ENCODE results near the gene SDCCAG8.

The SDCCAG8 gene

DNA sequence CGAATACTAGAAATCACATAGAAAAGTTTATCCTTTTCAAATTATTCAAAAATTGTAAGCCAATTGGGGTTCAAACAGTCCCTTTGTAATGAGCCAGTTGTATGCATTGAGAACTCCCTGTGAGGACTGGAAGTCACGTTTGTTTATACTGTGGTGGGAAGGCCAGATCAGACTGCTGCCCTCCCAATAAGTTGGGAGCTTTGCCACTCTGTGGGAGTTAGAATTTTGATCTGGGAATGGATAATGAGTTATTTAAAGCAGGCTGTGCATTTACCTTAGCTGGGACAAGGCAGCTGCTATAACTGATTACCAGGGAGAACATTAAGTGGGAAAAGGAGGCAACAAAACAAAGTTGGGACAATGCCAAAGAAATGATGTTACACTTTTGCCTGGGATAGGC is 178.8 kb downstream of the SDCCAG8 start:
- Mint-ChIP-seq H3K27ac (peak overlapping the region; percentile 62), H3K4me1 (peaks cover 12% of the 10 kb centered on the region), H3K36me3 (ENCODE audit: low read depth) (peaks cover 20% of the 10 kb centered on the region), H3K27me3 (ENCODE audit: low read depth, poor library complexity) (peaks cover 5% of the 10 kb centered on the region), H3K9me3 (no peaks in the 10 kb centered on the region), H3K4me3 (no peak overlapping the region)
- DNase-seq: no peak
- TF ChIP-seq, protein P1, sequence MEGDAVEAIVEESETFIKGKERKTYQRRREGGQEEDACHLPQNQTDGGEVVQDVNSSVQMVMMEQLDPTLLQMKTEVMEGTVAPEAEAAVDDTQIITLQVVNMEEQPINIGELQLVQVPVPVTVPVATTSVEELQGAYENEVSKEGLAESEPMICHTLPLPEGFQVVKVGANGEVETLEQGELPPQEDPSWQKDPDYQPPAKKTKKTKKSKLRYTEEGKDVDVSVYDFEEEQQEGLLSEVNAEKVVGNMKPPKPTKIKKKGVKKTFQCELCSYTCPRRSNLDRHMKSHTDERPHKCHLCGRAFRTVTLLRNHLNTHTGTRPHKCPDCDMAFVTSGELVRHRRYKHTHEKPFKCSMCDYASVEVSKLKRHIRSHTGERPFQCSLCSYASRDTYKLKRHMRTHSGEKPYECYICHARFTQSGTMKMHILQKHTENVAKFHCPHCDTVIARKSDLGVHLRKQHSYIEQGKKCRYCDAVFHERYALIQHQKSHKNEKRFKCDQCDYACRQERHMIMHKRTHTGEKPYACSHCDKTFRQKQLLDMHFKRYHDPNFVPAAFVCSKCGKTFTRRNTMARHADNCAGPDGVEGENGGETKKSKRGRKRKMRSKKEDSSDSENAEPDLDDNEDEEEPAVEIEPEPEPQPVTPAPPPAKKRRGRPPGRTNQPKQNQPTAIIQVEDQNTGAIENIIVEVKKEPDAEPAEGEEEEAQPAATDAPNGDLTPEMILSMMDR (IDR thresholded peaks at IDR 0.05): no peak

DNA sequence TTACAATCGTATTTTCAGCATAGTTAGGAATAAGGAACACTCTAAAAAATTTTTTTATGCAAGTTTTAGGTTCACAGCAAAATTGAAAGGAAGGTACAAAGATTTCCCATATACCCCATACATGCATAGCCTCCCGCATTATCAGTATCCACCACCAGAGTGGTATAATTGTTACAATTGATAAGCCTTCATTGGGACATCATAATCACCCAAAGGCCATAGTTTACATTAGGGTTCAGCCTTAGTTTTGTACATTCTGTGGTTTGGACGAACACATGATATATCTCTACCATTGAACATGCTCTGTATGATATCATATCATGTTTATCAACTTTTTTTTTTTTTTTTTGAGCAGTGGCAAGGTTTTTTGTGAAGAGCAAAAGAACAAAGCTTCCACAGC is 180.0 kb downstream of the SDCCAG8 start:
- H3K4me3 Mint-ChIP-seq: no peak overlapping the region

DNA sequence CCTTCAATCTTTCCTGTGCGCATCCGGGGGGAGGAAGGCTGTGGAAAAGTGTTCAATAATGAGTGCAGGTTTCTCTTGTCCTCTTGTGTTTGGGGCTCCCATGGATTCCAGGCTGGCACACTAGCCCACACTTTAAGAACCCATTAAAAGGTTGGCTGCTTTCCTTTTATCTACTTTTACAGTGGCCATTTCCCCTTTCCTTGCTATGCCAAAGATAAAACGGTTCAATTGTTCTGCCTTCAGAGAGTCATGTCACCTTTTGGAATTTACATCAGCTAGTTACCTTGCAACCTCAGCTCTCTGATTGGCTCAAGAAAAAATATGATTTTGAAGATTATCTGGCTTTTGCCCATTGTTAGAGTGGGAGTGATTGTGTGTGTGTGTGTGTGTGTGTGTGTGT is 182.3 kb downstream of the SDCCAG8 start:
- TF ChIP-seq, protein P1 (IDR thresholded peaks at IDR 0.05): no peak
- Mint-ChIP-seq H3K4me3 (no peak overlapping the region), H3K36me3 (ENCODE audit: low read depth) (no peaks in the 10 kb centered on the region), H3K27ac (no peak overlapping the region), H3K27me3 (ENCODE audit: low read depth, poor library complexity) (peaks cover 5% of the 10 kb centered on the region), H3K4me1 (peaks cover 8% of the 10 kb centered on the region), H3K9me3 (no peaks in the 10 kb centered on the region)
- no peak for DNase-seq

More for the DNA sequence above, 180.0 kb downstream of the SDCCAG8 start:
- DNase-seq: no peak
- Mint-ChIP-seq H3K27ac (no peak overlapping the region), H3K9me3 (no peaks in the 10 kb centered on the region), H3K27me3 (ENCODE audit: low read depth, poor library complexity) (peaks cover 5% of the 10 kb centered on the region), H3K36me3 (ENCODE audit: low read depth) (peaks cover 10% of the 10 kb centered on the region), H3K4me1 (peaks cover 12% of the 10 kb centered on the region)
- TF ChIP-seq, protein P1 (IDR thresholded peaks at IDR 0.05): no peak

GRCh38 chr1:243438815-243439214 is 183.0 kb downstream of the SDCCAG8 start:
- Mint-ChIP-seq H3K4me1 (peaks cover 7% of the 10 kb centered on the region), H3K9me3 (no peaks in the 10 kb centered on the region), H3K36me3 (ENCODE audit: low read depth) (no peaks in the 10 kb centered on the region), H3K4me3 (no peak overlapping the region), H3K27me3 (ENCODE audit: low read depth, poor library complexity) (peaks cover 5% of the 10 kb centered on the region), H3K27ac (no peak overlapping the region)
- TF ChIP-seq, protein P1 (IDR thresholded peaks at IDR 0.05): no peak
- no peak for DNase-seq

DNA sequence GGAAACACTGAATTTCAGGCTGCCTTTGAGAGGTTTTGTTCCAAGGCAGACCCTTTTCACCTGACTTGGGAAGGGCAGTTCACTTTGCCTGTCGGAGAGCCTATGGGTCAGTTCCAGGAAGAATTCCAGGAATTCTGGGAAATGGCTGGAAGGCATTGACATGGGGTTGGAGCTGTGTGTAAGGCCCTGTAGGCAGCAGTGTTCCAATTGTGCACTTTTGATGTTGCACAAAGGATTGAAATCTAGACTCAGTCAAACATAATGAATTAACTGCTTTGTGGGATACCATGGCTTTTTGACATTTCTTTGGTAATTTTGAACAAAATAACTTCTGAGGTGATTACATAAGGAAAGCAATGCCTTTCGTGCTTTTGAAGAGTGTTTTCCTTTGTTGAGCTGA is 184.6 kb downstream of the SDCCAG8 start:
- Mint-ChIP-seq H3K9me3 (no peaks in the 10 kb centered on the region), H3K36me3 (ENCODE audit: low read depth) (no peaks in the 10 kb centered on the region), H3K4me3 (no peak overlapping the region), H3K27me3 (ENCODE audit: low read depth, poor library complexity) (peaks cover 5% of the 10 kb centered on the region), H3K27ac (no peak overlapping the region), H3K4me1 (peaks cover 4% of the 10 kb centered on the region)
- no peak for DNase-seq
- TF ChIP-seq, protein P1 (IDR thresholded peaks at IDR 0.05): no peak

GRCh38 chr1:243441601-243442000 is 185.8 kb downstream of the SDCCAG8 start:
- no peaks in the 10 kb centered on the region for H3K36me3 Mint-ChIP-seq (ENCODE audit: low read depth)
- TF ChIP-seq, protein P1 (IDR thresholded peaks at IDR 0.05): no peak
- H3K9me3 Mint-ChIP-seq: no peaks in the 10 kb centered on the region

More at GRCh38 chr1:243441601-243442000, 185.8 kb downstream of the SDCCAG8 start:
- Mint-ChIP-seq H3K4me3 (no peak overlapping the region), H3K27ac (no peak overlapping the region), H3K27me3 (ENCODE audit: low read depth, poor library complexity) (peaks cover 5% of the 10 kb centered on the region), H3K4me1 (peaks cover 4% of the 10 kb centered on the region)
- no peak for DNase-seq
